GM18909 (cell line): ENCODE results near the gene GK2.

Experiments
- ATAC-seq: cut with Tn5 transposase; IDR thresholded peaks from one replicate; pipeline ENCODE4 v1.9.1; 2021; ENCODE audit warnings: mild to moderate bottlenecking; ENCODE audit not compliant: unreplicated experiment, poor library complexity

GK2 gene

DNA sequence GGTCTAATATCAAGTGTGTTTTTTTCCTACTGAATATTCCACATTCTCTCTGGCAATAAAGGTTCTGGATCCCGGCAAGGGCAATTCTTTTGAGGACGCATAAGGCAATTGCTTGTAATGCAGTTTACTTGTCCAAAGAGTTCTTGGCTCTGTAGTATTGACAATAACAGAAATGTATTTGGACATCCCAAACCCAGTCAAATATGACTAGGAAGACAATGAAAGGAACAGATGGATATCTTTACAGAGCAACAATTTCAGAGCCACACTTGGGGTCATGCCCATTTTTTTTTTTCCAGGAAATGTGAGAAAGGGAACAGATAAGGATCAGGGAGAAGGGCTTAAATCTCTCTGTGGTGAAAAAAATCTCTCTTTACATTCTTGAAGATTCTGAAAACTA, 12.2 kb downstream of the GK2 start:
- no peak for ATAC-seq

DNA sequence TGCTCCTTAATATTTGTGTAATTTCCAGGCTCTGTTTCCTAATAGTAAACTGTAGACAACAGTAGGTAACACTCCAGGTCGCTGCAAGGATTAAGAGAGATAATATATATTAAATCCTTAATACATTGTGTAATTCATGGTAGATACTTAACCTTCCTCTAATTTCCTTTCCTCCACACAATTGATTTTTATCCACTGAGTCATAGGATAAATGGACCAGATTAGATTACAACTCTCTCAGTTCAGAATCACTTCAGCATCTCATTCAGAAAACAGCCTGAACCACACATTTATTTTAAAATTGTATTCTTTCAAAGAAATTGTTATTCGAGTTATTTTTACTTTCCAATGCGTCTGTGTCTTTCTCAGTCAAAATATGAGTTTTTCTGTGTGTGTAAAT, 17.1 kb downstream of the GK2 start:
- no peak for ATAC-seq

DNA sequence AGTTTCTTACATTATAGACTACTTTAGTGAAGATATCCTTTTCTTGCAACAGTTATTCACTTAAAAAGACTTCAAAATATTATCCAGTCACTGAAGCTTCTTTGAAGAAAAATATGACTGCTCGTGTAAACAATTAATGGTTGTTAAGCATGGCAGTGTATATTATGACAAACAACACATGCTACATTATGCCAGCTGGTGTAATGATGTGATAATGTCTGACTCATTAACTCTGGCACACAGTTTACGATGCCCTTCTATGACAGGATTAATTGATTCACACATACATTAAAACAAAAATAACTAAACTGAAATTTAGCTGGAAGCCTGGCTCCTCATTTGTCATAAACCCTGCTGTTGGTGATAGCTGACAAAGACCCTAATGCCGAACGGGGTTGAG, 22.4 kb downstream of the GK2 start:
- ATAC-seq = no peak

DNA sequence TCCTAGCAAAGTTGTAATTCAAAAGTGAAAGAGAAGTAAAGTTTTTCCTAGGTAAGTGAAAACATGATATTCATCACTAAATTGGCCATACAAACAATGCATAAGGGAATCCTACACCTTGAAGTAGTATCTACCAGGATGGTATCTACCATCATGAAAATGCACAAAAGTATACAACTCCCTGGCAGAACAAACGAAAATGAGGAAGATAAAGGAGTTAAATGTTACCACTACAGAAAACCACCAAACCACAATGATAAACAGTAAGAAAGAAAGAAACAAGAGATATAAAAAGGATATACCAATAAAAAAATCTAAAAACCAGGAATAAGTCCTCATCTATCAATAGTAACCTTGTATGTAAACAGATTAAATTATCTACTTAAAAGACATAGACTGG, 26.9 kb downstream of the GK2 start:
- no peak for ATAC-seq

DNA sequence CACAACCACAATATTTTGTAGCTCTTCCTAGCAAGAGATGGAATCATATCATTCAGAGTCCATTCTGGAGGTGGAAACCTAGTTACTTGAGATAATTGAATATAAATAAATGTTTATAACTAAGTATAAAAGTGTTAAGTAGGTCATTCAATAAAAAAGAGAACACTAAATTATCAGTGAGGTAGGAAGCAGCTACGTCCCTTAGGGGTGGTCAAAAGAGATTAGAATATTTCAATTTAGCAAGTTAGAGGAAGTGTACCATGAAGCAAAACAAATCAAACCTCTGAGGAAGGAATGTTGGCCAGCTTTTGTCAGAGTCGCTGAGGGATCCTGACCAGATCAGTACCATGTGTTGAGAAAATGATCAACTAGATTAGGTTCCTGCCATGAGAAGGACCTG, 38.0 kb downstream of the GK2 start:
- ATAC-seq = no peak

DNA sequence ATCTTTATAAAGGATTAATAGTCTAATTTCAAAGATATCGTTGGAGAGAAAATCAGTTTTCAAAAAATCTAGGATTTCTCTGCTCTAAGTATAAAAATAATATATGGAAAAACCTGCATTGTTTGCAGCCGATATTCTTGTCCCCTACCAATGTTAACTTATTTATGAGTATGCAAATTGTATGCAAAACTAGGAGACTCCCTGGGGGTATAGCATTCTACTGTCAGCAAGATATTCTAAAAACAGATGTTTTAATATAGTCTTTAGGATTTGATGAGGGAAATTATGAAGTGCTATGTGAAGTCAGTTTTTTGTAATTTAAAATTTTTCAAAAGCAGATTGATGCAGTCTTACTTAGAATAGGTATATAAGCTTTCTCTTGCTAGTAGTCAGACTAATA, 40.9 kb downstream of the GK2 start:
- ATAC-seq = no peak

DNA sequence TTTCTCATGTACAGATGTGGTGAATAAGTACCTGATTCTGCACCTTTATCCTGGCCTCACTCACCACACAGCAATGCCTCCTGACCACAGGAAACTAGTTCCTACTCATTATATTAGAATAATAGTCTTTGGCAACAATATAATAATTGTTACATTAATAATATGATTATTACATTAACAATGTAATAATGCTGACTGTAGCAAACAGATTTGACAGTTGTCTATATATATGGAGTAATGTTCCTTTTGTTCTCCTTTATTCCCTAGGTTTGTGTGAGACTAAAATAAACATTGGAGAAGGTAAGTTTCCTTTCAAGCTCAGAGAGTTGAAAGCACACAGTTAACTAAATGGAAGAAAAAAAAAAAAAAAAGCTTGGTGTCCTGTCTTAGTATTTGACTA, 41.6 kb downstream of the GK2 start:
- ATAC-seq = no peak

DNA sequence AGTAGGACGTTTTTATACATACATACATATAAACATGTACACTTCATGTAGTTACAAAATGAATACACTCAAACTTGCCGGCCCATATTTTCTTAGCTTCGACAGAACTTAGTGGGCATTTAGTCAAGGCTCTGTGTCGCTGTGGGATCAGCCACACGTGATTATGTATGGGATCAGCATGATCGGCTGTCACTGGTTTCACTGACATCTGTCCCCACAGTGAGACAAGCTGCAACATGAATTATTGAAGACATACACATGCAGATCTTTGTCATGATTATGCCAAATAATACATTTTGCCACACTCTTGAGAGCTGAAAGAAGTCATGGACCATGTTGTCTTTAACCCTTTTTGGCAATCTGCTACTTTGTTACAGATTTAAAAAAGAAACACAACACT, 44.0 kb downstream of the GK2 start:
- no peak for ATAC-seq

DNA sequence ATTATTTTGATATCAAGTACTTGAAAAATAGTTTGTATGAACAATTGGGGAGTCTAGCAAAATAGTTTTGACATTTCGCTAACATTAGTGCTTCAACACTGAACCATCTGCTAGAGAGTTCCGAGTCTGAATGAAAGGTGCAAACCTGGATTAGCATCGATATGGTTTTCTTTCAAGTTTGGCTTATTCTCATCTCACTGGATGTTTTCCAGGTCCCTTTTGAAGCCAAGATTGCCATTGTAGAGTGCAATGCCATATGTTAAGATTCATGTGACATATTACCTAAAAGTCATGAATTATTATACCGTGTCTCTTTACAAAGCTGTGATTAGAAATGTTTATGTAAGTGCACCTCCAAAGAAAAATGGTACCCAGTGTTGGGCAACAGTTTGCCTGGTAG, 45.4 kb downstream of the GK2 start:
- no peak for ATAC-seq

DNA sequence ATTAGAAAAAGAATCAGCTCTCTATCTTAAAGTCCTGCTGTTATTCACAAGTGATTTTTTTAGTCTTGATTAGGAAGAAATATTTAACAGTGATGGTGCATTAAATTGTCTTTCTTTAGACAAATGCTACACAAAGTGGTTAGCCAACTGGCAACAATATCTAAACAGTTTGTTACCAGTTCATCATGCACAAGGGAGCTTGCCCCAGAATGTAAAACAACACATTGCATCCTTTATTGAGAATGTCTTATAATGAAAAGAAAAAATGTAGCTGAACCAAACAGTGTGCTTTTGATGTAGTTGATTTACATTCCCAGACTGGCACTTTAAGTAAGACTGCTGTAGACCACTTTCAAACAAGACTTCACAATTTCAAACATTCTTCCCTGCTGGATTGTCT, 48.0 kb downstream of the GK2 start:
- no peak for ATAC-seq

DNA sequence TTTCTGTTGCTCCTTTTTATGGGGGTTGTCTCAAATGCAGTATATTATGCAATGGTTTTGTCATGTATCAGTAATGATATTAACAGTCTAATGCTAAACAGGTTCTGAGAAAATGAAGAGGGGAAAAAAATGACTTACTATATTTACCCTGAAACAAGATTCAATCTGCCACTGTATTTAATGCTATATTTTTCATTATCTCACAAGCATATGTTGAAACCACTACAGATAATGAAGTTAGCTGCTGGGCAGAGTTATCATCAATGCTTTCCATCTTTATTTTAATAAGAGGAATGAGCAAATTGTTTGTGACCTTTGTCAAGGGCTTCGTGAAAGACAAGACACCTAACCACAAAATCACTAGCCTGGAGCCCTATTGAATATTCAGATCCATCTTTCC, 49.6 kb downstream of the GK2 start:
- no peak for ATAC-seq

DNA sequence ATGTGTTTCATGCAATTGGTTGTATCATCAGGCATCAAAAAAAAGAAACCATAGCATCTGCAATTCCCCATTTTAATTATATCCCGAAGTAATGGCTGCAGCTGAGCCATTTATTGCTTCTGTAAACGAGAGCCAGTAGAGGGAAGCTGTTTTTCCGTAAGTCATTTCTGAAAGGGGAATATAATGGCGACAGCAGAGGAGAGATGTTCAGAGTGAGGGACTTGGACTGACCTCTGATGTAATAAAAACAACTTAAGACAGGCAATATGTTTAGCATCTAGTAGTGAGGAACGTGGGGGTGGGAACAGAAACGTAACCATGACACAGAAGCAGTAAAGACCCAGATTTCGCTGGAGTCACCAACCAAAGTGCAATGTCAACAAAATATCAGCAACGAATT, 50.7 kb downstream of the GK2 start:
- ATAC-seq = no peak
